ENCODE results near the gene SLC43A2. TPM values are rescaled to one million over a fixed set of nuclear protein-coding genes. Genes with fewer than 3 reads are reported as not detected.

Gene SLC43A2
- total and polyA plus RNA-seq, 10 of the 15 experiments (the other 5 are each of a cell fraction or from before 2014, with no cell fraction given): 0.03 to 14.0 (median 5.3) TPM

GRCh38 chr17:1593630-1593931 is 35.1 kb downstream of the SLC43A2 start:
- no peak for FAIRE-seq
- BruUV-seq (replicated peaks): no TSS peak
- 92% methylated on average over 5 of the region's 5 CpGs for WGBS (ENCODE audit: insufficient coverage, insufficient replicate concordance, low lambda C conversion rate, missing lambda C conversion rate)
- peaks cover 0 to 3% of the 10 kb centered on the region in 2 experiments; a peak in 2 of 4 replicates for H3K36me3 ChIP-seq (ENCODE audit: control insufficient read depth in 2 of 2, insufficient read depth in 2 of 2, low read length in 1 of 2)
- H3K79me2 ChIP-seq (ENCODE audit: control insufficient read depth, insufficient read depth, low read length): no peaks in the 10 kb centered on the region; the same call in 1 of the 2 replicates
- RAD21 ChIA-PET (ENCODE audit: unreplicated experiment): interaction anchor here (1.6 to 3.2 kb wide), 2 partner anchors 13 to 37 kb away, joined by 4 to 20 read pairs; no protein-coding TSS in a partner anchor
- no peak for DNase-seq (ENCODE audit: low read depth, low spot score)
- CTCF ChIA-PET: interaction anchor here (0.8 to 2.7 kb wide), 2 partner anchors 14 to 36 kb away, joined by 3 to 9 read pairs; no protein-coding TSS in a partner anchor
- H3K9ac ChIP-seq (ENCODE audit: control insufficient read depth, insufficient read depth, low read length): peak overlapping the region; percentile 68; the same call in 1 of the 2 replicates
- no peaks in the 10 kb centered on the region for H4K20me1 ChIP-seq (ENCODE audit: control insufficient read depth, insufficient read depth)
- H3K9me3 ChIP-seq (replicated peaks; ENCODE audit: control insufficient read depth, insufficient read depth, low read length): no peaks in the 10 kb centered on the region
- intact Hi-C loops (cut with micrococcal nuclease; ENCODE audit: unreplicated experiment) (loop anchor here (2.0 to 5.0 kb wide), 2 partner anchors 17 to 34 kb away; partner anchors contain the start of gene SLC43A2), in situ Hi-C loops (cut with MboI) (no loop called here)
- H3K4me1 ChIP-seq (ENCODE audit: control insufficient read depth, insufficient read depth, low read length): peaks cover 13% of the 10 kb centered on the region
- no peak overlapping the region for H3K4me3 ChIP-seq
- H3K27me3 ChIP-seq (replicated peaks in 1 of 2; ENCODE audit: control insufficient read depth in 2 of 2, insufficient read depth in 2 of 2, low read length in 1 of 2): no peaks in the 10 kb centered on the region
- POLR2A ChIA-PET: interaction anchor here (0.5 to 1.7 kb wide), 4 partner anchors 12 to 207 kb away, joined by 3 to 8 read pairs (median 6); no protein-coding TSS in a partner anchor
- no peak overlapping the region for H3K4me2 ChIP-seq (ENCODE audit: control insufficient read depth, insufficient read depth)
- no peak for ATAC-seq
- peak overlapping the region; percentile 73 for H3K27ac ChIP-seq (ENCODE audit: control insufficient read depth, insufficient read depth)
- no peak overlapping the region; the same call in 1 of the 2 replicates for H2AFZ ChIP-seq (ENCODE audit: control insufficient read depth, low read depth, low read length)
- SMC1A ChIA-PET (ENCODE audit: uncharacterized antibody, unreplicated experiment): interaction anchor here (1.0 kb wide), 1 partner anchor 13 kb away, joined by 3 read pairs; no protein-coding TSS in a partner anchor
- TF ChIP-seq NR2F1 (conservative IDR thresholded peaks at IDR 0.05): no peak
- TF ChIP-seq CBX5 (IDR thresholded peaks at IDR 0.05; ENCODE audit: low read depth): no peak
- no peak for TF ChIP-seq CTCF (IDR thresholded peaks at IDR 0.05 in 2 of 3, conservative IDR thresholded peaks at IDR 0.05 in 1 of 3; ENCODE audit: control insufficient read depth in 2 of 3, extremely low read depth in 1 of 3, insufficient read depth in 1 of 3, low read depth in 3 of 3, low read length in 3 of 3)
- TF ChIP-seq EZH2 (IDR thresholded peaks at IDR 0.05; ENCODE audit: borderline replicate concordance, control insufficient read depth, low read depth, low read length): no peak
- no peak for TF ChIP-seq ATF7 (IDR thresholded peaks at IDR 0.05; ENCODE audit: low read depth)
- TF ChIP-seq SP1 (IDR thresholded peaks at IDR 0.05; ENCODE audit: low read depth, low read length): no peak
- TF ChIP-seq CUX1 (IDR thresholded peaks at IDR 0.05; ENCODE audit: insufficient replicate concordance, low read depth, low read length): no peak
- TF ChIP-seq STAT1 (conservative IDR thresholded peaks at IDR 0.05): no peak
- TF ChIP-seq ZNF622 (IDR thresholded peaks at IDR 0.05): no peak
- no peak for TF ChIP-seq ZNF217 (IDR thresholded peaks at IDR 0.05)
- no peak for TF ChIP-seq HDAC6 (IDR thresholded peaks at IDR 0.05; ENCODE audit: unreplicated experiment)
- TF ChIP-seq MTA2 (IDR thresholded peaks at IDR 0.05; ENCODE audit: low read depth): no peak
- no peak for TF ChIP-seq REST (IDR thresholded peaks at IDR 0.05; ENCODE audit: low read depth, low read length)
- no peak for TF ChIP-seq JUNB (IDR thresholded peaks at IDR 0.05)
- no peak for TF ChIP-seq NR2C1 (IDR thresholded peaks at IDR 0.05)

All from GM12878 (cell line).